ENCODE results near the gene VIT. TPM values are rescaled to one million over a fixed set of nuclear protein-coding genes. Genes with fewer than 3 reads are reported as not detected.

Gene VIT
- total RNA-seq, 1 donor: not detected

GRCh38 chr2:36849265-36849664 is 152.8 kb downstream of the VIT start:
- DNase-seq (ENCODE audit: low read depth in 2 of 3, low spot score in 2 of 3): no peak

GRCh38 chr2:36854241-36854640 is 157.7 kb downstream of the VIT start:
- DNase-seq (ENCODE audit: low read depth in 2 of 3, low spot score in 2 of 3): no peak

GRCh38 chr2:36855429-36855828 is 158.9 kb downstream of the VIT start:
- no peak for DNase-seq (ENCODE audit: low read depth in 2 of 3, low spot score in 2 of 3)

- DNase-seq (ENCODE audit: low read depth in 2 of 3, low spot score in 2 of 3): no peak
Observed at GRCh38 chr2:36857713-36858112, 161.2 kb downstream of the VIT start.

GRCh38 chr2:36858551-36859365 is 162.3 kb downstream of the VIT start:
- DNase-seq (ENCODE audit: low read depth in 2 of 3, low spot score in 2 of 3): no peak

- no peak for DNase-seq (ENCODE audit: low read depth in 2 of 3, low spot score in 2 of 3)
Observed at GRCh38 chr2:36859366-36859792, 162.9 kb downstream of the VIT start.

GRCh38 chr2:36861896-36862295 is 165.4 kb downstream of the VIT start:
- no peak for DNase-seq (ENCODE audit: low read depth in 2 of 3, low spot score in 2 of 3)

Other genes starting within 250 kb of the VIT start
- 11.8 TPM for gene FEZ2, start 98.5 kb upstream of the VIT start, total RNA-seq

Data from hematopoietic multipotent progenitor cell (in vitro differentiated cells).